Activated B cell treated with CpG ODN at 0.5 μM for 24 hours (primary cell): ENCODE measurements around the gene ACKR1. TPM values are rescaled to one million over a fixed set of nuclear protein-coding genes. Genes with fewer than 3 reads are reported as not detected.

Experiments used
- ATAC-seq: fragments of 200-7000 bp; cut with Tn5 transposase; one replicate; pipeline ENCODE4 v1.10.0; 2021; ENCODE audit warnings: low read depth, mild to moderate bottlenecking, moderate library complexity
- CTCF ChIA-PET: fragments of 350-600 bp; sonication (Branson Sonifier 250); formaldehyde crosslinking; loops from one replicate; lab custom pipeline; 2021; ENCODE audit warnings: antibody characterized with exemption; lab: Charles Lee
- POLR2A ChIA-PET: fragments of 350-600 bp; sonication (Branson Sonifier 250); formaldehyde crosslinking; loops from one replicate; lab custom pipeline; 2021; ENCODE audit warnings: antibody characterized with exemption; lab: Charles Lee
- DNase-seq: peaks from one replicate; pipeline ENCODE4 v3.0.0; 2022
- H3K27ac Mint-ChIP-seq: one replicate; pipeline ENCODE4 v1.8.0; 2020; ENCODE audit warnings: mixed read lengths
- H3K27me3 Mint-ChIP-seq: one replicate; pipeline ENCODE4 v1.8.0; 2021; ENCODE audit warnings: mixed read lengths
- H3K36me3 Mint-ChIP-seq: one replicate; pipeline ENCODE4 v1.8.0; 2021; ENCODE audit warnings: low read depth, mixed read lengths
- H3K4me1 Mint-ChIP-seq: one replicate; pipeline ENCODE4 v1.8.0; 2021; ENCODE audit warnings: mixed read lengths
- H3K4me3 Mint-ChIP-seq: one replicate; pipeline ENCODE4 v1.8.0; 2020; ENCODE audit warnings: mild to moderate bottlenecking, mixed read lengths
- H3K9me3 Mint-ChIP-seq: one replicate; pipeline ENCODE4 v1.8.0; 2020; ENCODE audit warnings: mixed read lengths
- intact Hi-C: fragments of 100-400 bp; cut with micrococcal nuclease; formaldehyde crosslinking; loops from one replicate; pipeline ENCODE4 v1.15.1; 2024
- total RNA-seq: library from RNA; stranded (reverse); gene quantifications from 2 replicates; pipeline ENCODE4 v1.2.3, GENCODE V29; 2022
- TF ChIP-seq, protein P1 (sequence below): fragments of 200-600 bp; IDR thresholded peaks from one replicate; pipeline ENCODE4 v1.8.0; 2022; ENCODE audit warnings: antibody characterized with exemption, mild to moderate bottlenecking

Gene ACKR1
- total RNA-seq, 1 donor from 2014 or later = 0.18 TPM

DNA sequence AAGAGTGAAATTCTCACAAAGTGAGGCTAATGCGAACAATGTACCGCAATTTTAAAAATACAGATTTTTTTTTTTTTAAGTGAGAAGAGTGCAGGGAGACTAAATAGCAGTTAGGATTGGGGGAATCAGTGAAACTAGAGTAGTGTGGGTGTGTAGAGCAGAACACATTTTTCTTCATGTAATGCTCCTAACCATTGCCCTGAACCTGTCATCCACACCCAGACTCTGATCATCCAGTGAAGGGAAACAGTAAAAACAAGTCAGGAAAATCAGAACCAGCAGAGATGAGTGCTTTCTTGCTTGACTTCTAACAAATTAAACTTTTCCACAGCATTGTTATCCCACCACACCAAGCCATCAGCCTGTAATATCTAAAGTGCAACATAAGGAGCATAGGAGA lies 24.2 kb upstream of the ACKR1 start:
- intact Hi-C loops = loop anchor here (2.0 kb wide), 1 partner anchor 14 kb away; no protein-coding TSS in a partner anchor
- DNase-seq = no peak
- Mint-ChIP-seq H3K36me3 (peaks cover 2% of the 10 kb centered on the region), H3K4me1 (peaks cover 10% of the 10 kb centered on the region), H3K27me3 (no peaks in the 10 kb centered on the region), H3K4me3 (no peak overlapping the region), H3K27ac (no peak overlapping the region), H3K9me3 (no peaks in the 10 kb centered on the region)
- no peak for ATAC-seq
- TF ChIP-seq, protein P1, sequence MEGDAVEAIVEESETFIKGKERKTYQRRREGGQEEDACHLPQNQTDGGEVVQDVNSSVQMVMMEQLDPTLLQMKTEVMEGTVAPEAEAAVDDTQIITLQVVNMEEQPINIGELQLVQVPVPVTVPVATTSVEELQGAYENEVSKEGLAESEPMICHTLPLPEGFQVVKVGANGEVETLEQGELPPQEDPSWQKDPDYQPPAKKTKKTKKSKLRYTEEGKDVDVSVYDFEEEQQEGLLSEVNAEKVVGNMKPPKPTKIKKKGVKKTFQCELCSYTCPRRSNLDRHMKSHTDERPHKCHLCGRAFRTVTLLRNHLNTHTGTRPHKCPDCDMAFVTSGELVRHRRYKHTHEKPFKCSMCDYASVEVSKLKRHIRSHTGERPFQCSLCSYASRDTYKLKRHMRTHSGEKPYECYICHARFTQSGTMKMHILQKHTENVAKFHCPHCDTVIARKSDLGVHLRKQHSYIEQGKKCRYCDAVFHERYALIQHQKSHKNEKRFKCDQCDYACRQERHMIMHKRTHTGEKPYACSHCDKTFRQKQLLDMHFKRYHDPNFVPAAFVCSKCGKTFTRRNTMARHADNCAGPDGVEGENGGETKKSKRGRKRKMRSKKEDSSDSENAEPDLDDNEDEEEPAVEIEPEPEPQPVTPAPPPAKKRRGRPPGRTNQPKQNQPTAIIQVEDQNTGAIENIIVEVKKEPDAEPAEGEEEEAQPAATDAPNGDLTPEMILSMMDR = no peak
- ChIA-PET CTCF (no interaction called here), POLR2A (no interaction called here)

DNA sequence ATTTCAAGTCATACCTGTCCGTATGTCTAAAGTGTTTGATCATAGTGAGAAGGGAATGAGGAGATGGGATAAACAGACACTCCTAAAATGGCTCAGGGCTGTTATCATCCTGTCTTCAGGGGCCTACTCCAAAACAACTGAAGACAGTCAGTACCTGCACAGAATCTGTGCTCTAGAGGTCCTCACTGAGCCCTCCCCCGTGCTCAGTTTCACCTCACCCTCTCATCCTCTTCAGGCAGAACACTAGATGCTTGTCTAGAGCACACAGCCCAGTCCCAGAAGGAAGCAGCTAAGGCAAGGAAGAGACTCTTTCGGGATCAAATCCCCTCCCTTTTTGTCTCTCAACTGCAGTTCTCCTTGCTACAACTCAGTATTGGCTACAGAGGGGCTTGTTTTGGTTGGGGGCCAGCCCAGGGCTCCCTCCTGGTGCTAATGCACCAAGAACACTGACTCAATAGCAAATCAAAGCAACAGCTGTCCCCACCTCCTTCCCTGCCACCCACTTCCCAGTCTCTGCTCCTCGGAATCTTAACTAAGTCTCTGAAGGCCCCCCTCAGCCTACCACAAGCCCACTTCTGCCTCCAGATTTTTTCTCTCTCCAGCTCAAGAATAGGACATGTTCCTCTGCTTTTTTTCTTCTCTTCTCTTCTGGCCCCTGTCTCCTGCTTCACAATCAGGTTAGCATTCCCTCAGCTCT lies 23.2 kb upstream of the ACKR1 start:
- H3K4me3 Mint-ChIP-seq = no peak overlapping the region
- DNase-seq = no peak
- peaks cover 2% of the 10 kb centered on the region for H3K36me3 Mint-ChIP-seq
- CTCF ChIA-PET = interaction anchor here (1.8 kb wide), 1 partner anchor 20 kb away, joined by 5 read pairs; no protein-coding TSS in a partner anchor
- H3K27me3 Mint-ChIP-seq = no peaks in the 10 kb centered on the region
- H3K4me1 Mint-ChIP-seq = peaks cover 18% of the 10 kb centered on the region
- no peaks in the 10 kb centered on the region for H3K9me3 Mint-ChIP-seq
- TF ChIP-seq, protein P1 = no peak
- intact Hi-C loops = loop anchor here (2.0 kb wide), 1 partner anchor 13 kb away; no protein-coding TSS in a partner anchor
- ATAC-seq = no peak
- POLR2A ChIA-PET = no interaction called here
- no peak overlapping the region for H3K27ac Mint-ChIP-seq

DNA sequence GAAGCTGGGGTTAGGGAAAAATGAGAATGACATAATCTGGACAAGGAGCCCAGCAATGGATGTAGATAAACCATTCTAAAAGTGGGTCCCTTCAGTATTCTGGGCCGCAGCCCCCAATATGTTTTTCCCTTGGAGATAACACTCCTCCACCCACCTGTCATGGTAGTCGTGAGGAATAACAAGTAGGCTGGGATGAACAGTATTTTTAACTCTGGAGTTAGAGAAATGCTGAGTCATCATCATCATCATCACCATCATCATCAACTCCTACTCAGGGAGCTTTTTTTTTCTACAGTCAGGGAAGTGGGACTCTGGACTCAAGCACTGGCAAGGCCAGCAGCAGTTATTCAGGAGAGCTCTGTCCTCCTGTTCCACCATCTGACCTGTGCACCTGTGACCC lies 20.5 kb upstream of the ACKR1 start:
- Mint-ChIP-seq H3K36me3 (no peaks in the 10 kb centered on the region), H3K9me3 (no peaks in the 10 kb centered on the region), H3K27me3 (no peaks in the 10 kb centered on the region), H3K4me1 (peaks cover 45% of the 10 kb centered on the region), H3K27ac (no peak overlapping the region), H3K4me3 (no peak overlapping the region)
- no peak for DNase-seq
- ChIA-PET CTCF (interaction anchor here (1.4 kb wide), 1 partner anchor 30 kb away, joined by 5 read pairs; no protein-coding TSS in a partner anchor), POLR2A (no interaction called here)
- ATAC-seq = no peak
- intact Hi-C loops = no loop called here
- TF ChIP-seq, protein P1 = no peak

DNA sequence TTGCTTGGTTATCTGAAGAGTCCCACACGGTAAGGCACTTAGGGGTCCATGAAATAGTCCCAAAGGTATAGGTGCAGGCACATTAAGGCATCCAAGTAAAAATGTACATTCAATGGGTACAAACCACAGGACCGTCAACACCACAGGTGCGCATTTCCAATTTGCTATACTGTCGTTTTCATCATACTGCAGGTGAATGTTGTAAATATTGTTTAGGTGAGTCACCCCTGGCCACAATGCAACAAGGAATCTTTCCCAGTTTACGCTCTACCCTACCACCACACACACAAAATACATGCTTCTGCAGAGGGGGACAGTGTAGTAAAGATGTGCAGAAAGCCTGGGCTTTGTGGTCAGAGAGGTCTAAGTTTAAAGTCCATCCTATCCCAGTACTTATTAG lies 19.6 kb upstream of the ACKR1 start:
- ATAC-seq (no peak), DNase-seq (no peak)
- no peak overlapping the region for H3K4me3 Mint-ChIP-seq
- H3K4me1 Mint-ChIP-seq = peaks cover 52% of the 10 kb centered on the region
- POLR2A ChIA-PET = no interaction called here
- no peak overlapping the region for H3K27ac Mint-ChIP-seq
- intact Hi-C loops = no loop called here
- H3K27me3 Mint-ChIP-seq = peaks cover 3% of the 10 kb centered on the region
- H3K9me3 Mint-ChIP-seq = no peaks in the 10 kb centered on the region
- CTCF ChIA-PET = no interaction called here
- TF ChIP-seq, protein P1 = no peak
- H3K36me3 Mint-ChIP-seq = no peaks in the 10 kb centered on the region

DNA sequence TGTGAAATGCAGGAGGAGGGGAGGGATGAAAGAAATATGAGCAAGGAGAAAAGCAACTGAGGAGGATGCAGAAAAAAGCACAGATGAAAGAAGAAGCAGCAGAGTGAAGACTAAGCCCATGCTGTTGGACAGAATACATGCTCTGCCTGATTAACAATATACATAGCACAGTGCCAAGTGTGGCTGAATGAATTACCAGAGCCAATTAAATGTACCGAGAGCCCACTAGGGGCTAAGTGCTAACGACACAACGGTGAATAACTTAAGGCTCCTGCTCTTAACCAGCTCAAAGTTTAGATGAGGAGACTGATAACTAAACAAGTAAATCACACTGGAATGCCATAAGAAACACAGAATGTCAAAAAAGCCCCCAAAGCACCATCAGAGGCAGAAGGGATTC lies 17.6 kb upstream of the ACKR1 start:
- no peak for DNase-seq
- TF ChIP-seq, protein P1 = no peak
- peak overlapping the region; percentile 38 for H3K27ac Mint-ChIP-seq
- ATAC-seq = no peak
- no peaks in the 10 kb centered on the region for H3K36me3 Mint-ChIP-seq
- H3K4me3 Mint-ChIP-seq = peak overlapping the region; percentile 88
- intact Hi-C loops = loop anchor here (2.0 kb wide), 1 partner anchor 14 kb away; no protein-coding TSS in a partner anchor
- H3K4me1 Mint-ChIP-seq = peaks cover 52% of the 10 kb centered on the region
- ChIA-PET POLR2A (interaction anchor here (1.4 kb wide), 1 partner anchor 12 kb away, joined by 3 read pairs; no protein-coding TSS in a partner anchor), CTCF (interaction anchor here (1.4 kb wide), 1 partner anchor 9 kb away, joined by 3 read pairs; no protein-coding TSS in a partner anchor)
- peaks cover 3% of the 10 kb centered on the region for H3K27me3 Mint-ChIP-seq
- no peaks in the 10 kb centered on the region for H3K9me3 Mint-ChIP-seq
